Measurements from ENCODE around the gene TCTN1. TPM values are rescaled to one million over a fixed set of nuclear protein-coding genes. Genes with fewer than 3 reads are reported as not detected.

The TCTN1 gene
- total RNA-seq, 4 donors from 2014 or later, result 4.4 to 15.6 (median 8.8) TPM

DNA sequence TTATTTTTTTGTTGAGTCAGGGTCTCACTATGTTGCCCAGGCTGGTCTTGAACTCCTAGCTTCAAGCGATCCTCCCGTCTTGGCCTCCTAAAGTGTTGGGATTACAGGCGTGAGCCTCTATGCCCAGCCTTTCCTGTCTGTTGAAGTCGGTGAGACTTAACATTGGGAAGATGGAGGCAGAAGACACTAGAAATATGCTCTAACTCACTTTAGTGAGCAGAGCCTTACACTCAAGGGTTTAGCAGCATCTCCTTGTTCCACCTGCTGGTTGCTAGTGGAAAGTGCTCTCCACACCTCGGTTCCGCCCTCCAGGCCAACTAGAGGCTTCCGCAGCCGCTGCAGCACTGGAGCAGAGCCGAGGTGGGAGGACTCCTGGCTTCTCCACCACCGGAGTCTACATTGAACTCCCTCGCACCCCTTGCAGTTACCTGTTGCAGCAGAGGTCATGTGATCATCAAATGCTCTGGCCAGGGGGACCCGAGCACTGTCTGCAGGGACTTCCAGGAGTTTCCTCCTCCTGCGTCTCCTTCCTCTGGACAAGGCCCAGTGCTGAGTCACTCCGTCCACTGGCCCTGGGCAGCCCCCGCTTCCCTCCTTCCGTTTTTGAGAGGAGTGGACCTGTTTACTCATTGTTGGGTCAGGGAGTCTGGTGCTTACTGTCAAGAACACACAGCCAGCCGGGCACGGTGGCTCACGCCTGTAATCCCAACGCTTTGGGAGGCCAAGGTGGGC is 84.4 kb downstream of the TCTN1 start:
- H3K36me3 ChIP-seq, result no peaks in the 10 kb centered on the region
- TF ChIP-seq, protein P1, sequence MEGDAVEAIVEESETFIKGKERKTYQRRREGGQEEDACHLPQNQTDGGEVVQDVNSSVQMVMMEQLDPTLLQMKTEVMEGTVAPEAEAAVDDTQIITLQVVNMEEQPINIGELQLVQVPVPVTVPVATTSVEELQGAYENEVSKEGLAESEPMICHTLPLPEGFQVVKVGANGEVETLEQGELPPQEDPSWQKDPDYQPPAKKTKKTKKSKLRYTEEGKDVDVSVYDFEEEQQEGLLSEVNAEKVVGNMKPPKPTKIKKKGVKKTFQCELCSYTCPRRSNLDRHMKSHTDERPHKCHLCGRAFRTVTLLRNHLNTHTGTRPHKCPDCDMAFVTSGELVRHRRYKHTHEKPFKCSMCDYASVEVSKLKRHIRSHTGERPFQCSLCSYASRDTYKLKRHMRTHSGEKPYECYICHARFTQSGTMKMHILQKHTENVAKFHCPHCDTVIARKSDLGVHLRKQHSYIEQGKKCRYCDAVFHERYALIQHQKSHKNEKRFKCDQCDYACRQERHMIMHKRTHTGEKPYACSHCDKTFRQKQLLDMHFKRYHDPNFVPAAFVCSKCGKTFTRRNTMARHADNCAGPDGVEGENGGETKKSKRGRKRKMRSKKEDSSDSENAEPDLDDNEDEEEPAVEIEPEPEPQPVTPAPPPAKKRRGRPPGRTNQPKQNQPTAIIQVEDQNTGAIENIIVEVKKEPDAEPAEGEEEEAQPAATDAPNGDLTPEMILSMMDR (IDR thresholded peaks at IDR 0.05), result peak; percentile 60 to 81 (median 73)
- TF ChIP-seq POLR2A (IDR thresholded peaks at IDR 0.05), result no peak
- WGBS, 2 donors, result 22 to 44% methylated on average over 11 to 12 of the region's 20 CpGs
- peaks cover 0 to 18% (median 7%) of the 10 kb centered on the region in 3 donors for H3K4me1 ChIP-seq
- H3K4me3 ChIP-seq, result peak overlapping the region in 2 of 4 donors; percentile 7 to 39
- no peaks in the 10 kb centered on the region for H3K27me3 ChIP-seq
- intact Hi-C loops (cut with DNase I), result no loop called here
- no peaks in the 10 kb centered on the region for H3K9me3 ChIP-seq
- DNase-seq, result no peak
- peak overlapping the region in 2 of 4 donors; percentile 27 to 48 for H3K27ac ChIP-seq

Small RNAs within 50 kb of the gene (small RNA-seq; reads per million reads assigned to genes)
- 0 reads per million in 4 donors for gene RN7SL387P

Other genes starting within 250 kb of the TCTN1 start
- 10 to 100 TPM; 67.5 to 78.8 (median 74.4) TPM for gene ANAPC7, start 210.4 kb upstream of the TCTN1 start, total RNA-seq
- gene ARPC3, start 163.8 kb upstream of the TCTN1 start, total RNA-seq, result 100 to 1,000 TPM; 439 to 894 (median 711) TPM
- 10 to 100 TPM in 3 of 4 donors, 1 to 10 TPM in 1; 5.5 to 27.1 (median 12.9) TPM for gene GPN3, start 145.9 kb upstream of the TCTN1 start, total RNA-seq
- 1 to 10 TPM in 3 of 4 donors, not detected in 1; 1.9 to 7.1 (median 3.4) TPM for gene FAM216A, start 145.3 kb upstream of the TCTN1 start, total RNA-seq
- gene VPS29, start 112.0 kb upstream of the TCTN1 start, total RNA-seq, result 100 to 1,000 TPM in 2 of 4 donors, 10 to 100 TPM in 2; 66.9 to 146 (median 110) TPM
- under 1 TPM in 3 of 4 donors, not detected in 1; 0.23 to 0.76 (median 0.40) TPM for gene RAD9B, start 111.8 kb upstream of the TCTN1 start, total RNA-seq
- 10 to 100 TPM; 14.8 to 30.5 (median 19.2) TPM for gene PPTC7, start 30.8 kb upstream of the TCTN1 start, total RNA-seq
- 1 to 10 TPM; 1.0 to 5.7 (median 1.7) TPM for gene HVCN1, start 75.0 kb downstream of the TCTN1 start, total RNA-seq
- gene PPP1CC, start 128.8 kb downstream of the TCTN1 start, total RNA-seq, result 100 to 1,000 TPM in 3 of 4 donors, 10 to 100 TPM in 1; 55.3 to 127 (median 114) TPM
- gene CCDC63, start 232.9 kb downstream of the TCTN1 start, total RNA-seq, result not detected